GM12878 (cell line): ENCODE measurements around the gene METTL13. TPM values are rescaled to one million over a fixed set of nuclear protein-coding genes. Genes with fewer than 3 reads are reported as not detected.
A peak's percentile ranks its signal among the peaks of the same experiment; 100 is the strongest.

Source experiments
- ATAC-seq: fragments of 200-7000 bp; cut with Tn5 transposase; 3 replicates; pipeline ENCODE4 v1.9.1; 2020; ENCODE audit warnings: mild to moderate bottlenecking, moderate library complexity
- BruUV-seq: library from RNA; stranded (reverse); fragments of 400-500 nt; replicated peaks from 2 replicates; lab custom pipeline; 2021; lab: Mats Ljungman, UMichigan
- CTCF ChIA-PET: fragments of 300-600 bp; sonication (Branson Sonifier 250); formaldehyde crosslinking; extraction: SDS; loops from one replicate; lab custom pipeline; 2021; ENCODE audit warnings: inconsistent platforms; lab: Yijun Ruan, JAX
- POLR2A ChIA-PET: fragments of 350-600 bp; formaldehyde crosslinking; extraction: SDS; loops from one replicate; lab custom pipeline; 2021; ENCODE audit warnings: inconsistent platforms; lab: Charles Lee
- RAD21 ChIA-PET: fragments of 300-600 bp; sonication (Branson Sonifier 250); formaldehyde crosslinking; loops from one replicate; lab custom pipeline; 2023; ENCODE audit warnings: antibody characterized with exemption; ENCODE audit not compliant: unreplicated experiment; lab: Charles Lee
- SMC1A ChIA-PET: fragments of 300-600 bp; sonication (Branson Sonifier 250); formaldehyde crosslinking; loops from one replicate; lab custom pipeline; 2023; ENCODE audit not compliant: unreplicated experiment, uncharacterized antibody; lab: Charles Lee
- DNase-seq: peaks from one replicate; pipeline ENCODE4 v3.0.0-alpha.2; 2011; ENCODE audit warnings: low read depth, low spot score
- FAIRE-seq: peaks from 3 replicates; lab custom pipeline; 2011; peaks lifted over from hg19 to GRCh38; lab: Jason Lieb, UNC
- H2AFZ ChIP-seq: 2 replicates; pipeline ENCODE4 v1.6.0; 2011; ENCODE audit warnings: low read depth, low read length, control low read depth; ENCODE audit not compliant: control insufficient read depth
- H3K27ac ChIP-seq: 2 replicates; pipeline ENCODE4 v1.5.1; 2011; ENCODE audit warnings: control low read depth; ENCODE audit not compliant: control insufficient read depth, insufficient read depth
- H3K27me3 ChIP-seq, 2 experiments: replicated peaks in 1 of 2; 2 replicates each; pipeline versions ENCODE4 v1.6.0 to v1.6.1; 2011; ENCODE audit warnings: low read length in 1 of 2; ENCODE audit not compliant: control insufficient read depth in 2 of 2, insufficient read depth in 2 of 2
- H3K36me3 ChIP-seq, 2 experiments: 2 replicates each; pipeline ENCODE4 v1.5.1; 2011; ENCODE audit warnings: low read length in 1 of 2; ENCODE audit not compliant: control insufficient read depth in 2 of 2, insufficient read depth in 2 of 2
- H3K4me1 ChIP-seq: 2 replicates; pipeline ENCODE4 v1.6.1; 2011; ENCODE audit warnings: mild to moderate bottlenecking, low read length, moderate library complexity, mixed read lengths; ENCODE audit not compliant: control insufficient read depth, insufficient read depth
- H3K4me2 ChIP-seq: 2 replicates; pipeline ENCODE4 v1.6.0; 2011; ENCODE audit warnings: control low read depth; ENCODE audit not compliant: control insufficient read depth, insufficient read depth
- H3K4me3 ChIP-seq: fragments of 200-600 bp; sonication (generic); 2 replicates; pipeline ENCODE4 v1.5.1; 2016
- H3K79me2 ChIP-seq: 2 replicates; pipeline ENCODE4 v1.6.0; 2011; ENCODE audit warnings: low read length; ENCODE audit not compliant: control insufficient read depth, insufficient read depth
- H3K9ac ChIP-seq: 2 replicates; pipeline ENCODE4 v1.8.0; 2011; ENCODE audit warnings: low read length, control low read depth, mixed read lengths; ENCODE audit not compliant: control insufficient read depth, insufficient read depth
- H3K9me3 ChIP-seq: replicated peaks from 3 replicates; pipeline ENCODE4 v1.5.1; 2011; ENCODE audit warnings: mild to moderate bottlenecking, low read length; ENCODE audit not compliant: control insufficient read depth, insufficient read depth
- H4K20me1 ChIP-seq: 2 replicates; pipeline ENCODE4 v1.6.0; 2011; ENCODE audit not compliant: control insufficient read depth, insufficient read depth
- GATAD2B ChIP-seq: fragments of 450-650 bp; conservative IDR thresholded peaks from 2 replicates; pipeline ENCODE4 v1.6.1; 2017; ENCODE audit warnings: low read depth, mild to moderate bottlenecking, moderate library complexity
- MLLT1 ChIP-seq: fragments of 450-650 bp; IDR thresholded peaks from 2 replicates; pipeline ENCODE4 v1.6.1; 2016; ENCODE audit warnings: mild to moderate bottlenecking
- WGBS: methylation state at CpG from one replicate; pipeline ENCODE4 v1.1.6; 2016; ENCODE audit warnings: low lambda C conversion rate; ENCODE audit not compliant: insufficient replicate concordance, insufficient coverage; ENCODE audit errors: missing lambda C conversion rate; 5-methylcytosine and 5-hydroxymethylcytosine counted together
- in situ Hi-C: fragments of 300-500 bp; cut with MboI; formaldehyde crosslinking; loops from 9 replicates; pipeline ENCODE4 v1.14.3; 2018; ENCODE audit warnings: mixed read lengths
- intact Hi-C: fragments of 100-400 bp; cut with micrococcal nuclease; formaldehyde crosslinking; loops from one replicate; pipeline ENCODE4 v1.14.2; 2022; ENCODE audit not compliant: unreplicated experiment
- polyA plus RNA-seq, 11 experiments: library from polyadenylated mRNA; depleted of rRNA in 4 of 11; unstranded in 6 of 11; stranded (reverse) in 5 of 11; fragments of >200 nt; fragmentation: Nextera tagmentation in 4 of 11; fragmentation: Illumina TruSeq in 1 of 11; extraction: Ambion mirVana in 4 of 11; extraction: Trizol in 1 of 11; gene quantifications; 1 replicate in 1 of 11; 2 replicates in 10 of 11; pipeline versions ENCODE4 v1.2.1 to v1.2.3, GENCODE V29; 2011 to 2016; ENCODE audit warnings: inconsistent platforms in 2 of 11, missing spikeins in 2 of 11, low read depth in 1 of 11
- total RNA-seq, 4 experiments: library from RNA; depleted of rRNA in 3 of 4; stranded (reverse); fragments of >200 nt in 3 of 4; fragmentation: Illumina TruSeq in 1 of 4; extraction: Trizol in 1 of 4; gene quantifications; 2 replicates each; pipeline versions ENCODE4 v1.2.1 to v1.2.3, GENCODE V29; 2013 to 2021

METTL13 gene
- total and polyA plus RNA-seq, 10 of the 15 experiments (the other 5 are each of a cell fraction or from before 2014, with no cell fraction given), result 12.2 to 47.2 (median 35.0) TPM

GRCh38 chr1:171780583-171781175 lies 781 bp upstream of the METTL13 start:
- 33% methylated on average over 10 of the region's 11 CpGs for WGBS
- Histone ChIP-seq H3K9ac (peak overlapping the region; percentile 61), H3K4me2 (peak overlapping the region; percentile 73), H3K27me3 (no peaks in the 10 kb centered on the region), H2AFZ (peak overlapping the region; percentile 58), H4K20me1 (no peaks in the 10 kb centered on the region), H3K9me3 (no peaks in the 10 kb centered on the region), H3K79me2 (peaks cover 35% of the 10 kb centered on the region), H3K4me3 (peak overlapping the region; percentile 62), H3K36me3 (peaks cover 4 to 6% of the 10 kb centered on the region in 2 experiments; a peak in 3 of 4 replicates), H3K27ac (peak overlapping the region; percentile 54), H3K4me1 (peaks cover 10% of the 10 kb centered on the region; the same call in 1 of the 2 replicates)
- DNase-seq (no peak), ATAC-seq (no peak), FAIRE-seq (no peak)
- SMC1A ChIA-PET, result interaction anchor here (1.0 to 1.7 kb wide), 4 partner anchors 9 to 68 kb away, joined by 3 to 7 read pairs (median 4); partner anchors contain the start of gene VAMP4
- in situ Hi-C loops, result loop anchor here (25.0 kb wide), 1 partner anchor 657 kb away; the partner anchor contains the start of gene PIGC
- CTCF ChIA-PET, result interaction anchor here (1.0 to 1.8 kb wide), 5 partner anchors 20 to 136 kb away, joined by 3 to 7 read pairs (median 4); partner anchors contain the start of gene VAMP4
- TSS peak; percentile 99 for BruUV-seq
- TF ChIP-seq GATAD2B, result no peak
- TF ChIP-seq MLLT1, result 0 out of 2 replicates have a peak, but pooled peaks have one; percentile 35
- intact Hi-C loops, result loop anchor here (1.0 to 10.0 kb wide), 4 partner anchors 38 to 296 kb away; partner anchors contain the start of genes PRRC2C and VAMP4
- POLR2A ChIA-PET, result interaction anchor here (0.6 to 2.3 kb wide), 2 partner anchors 9 to 39 kb away, joined by 3 to 18 read pairs; partner anchors contain the start of gene VAMP4
- RAD21 ChIA-PET, result interaction anchor here (1.0 to 1.5 kb wide), 3 partner anchors 20 to 295 kb away, joined by 3 to 8 read pairs (median 3); no protein-coding TSS in a partner anchor
